GM12878 (cell line): ENCODE data around the gene EPB41L4A. TPM values are rescaled to one million over a fixed set of nuclear protein-coding genes. Genes with fewer than 3 reads are reported as not detected.

ENCODE experiments used
- ATAC-seq: fragments of 200-7000 bp; cut with Tn5 transposase; 3 replicates; pipeline ENCODE4 v1.9.1; 2020; ENCODE audit warnings: mild to moderate bottlenecking, moderate library complexity
- BruUV-seq: library from RNA; stranded (reverse); fragments of 400-500 nt; replicated peaks from 2 replicates; lab custom pipeline; 2021; lab: Mats Ljungman, UMichigan
- CTCF ChIA-PET: fragments of 300-600 bp; sonication (Branson Sonifier 250); formaldehyde crosslinking; extraction: SDS; loops from one replicate; lab custom pipeline; 2021; ENCODE audit warnings: inconsistent platforms; lab: Yijun Ruan, JAX
- POLR2A ChIA-PET: fragments of 350-600 bp; formaldehyde crosslinking; extraction: SDS; loops from one replicate; lab custom pipeline; 2021; ENCODE audit warnings: inconsistent platforms; lab: Charles Lee
- RAD21 ChIA-PET: fragments of 300-600 bp; sonication (Branson Sonifier 250); formaldehyde crosslinking; loops from one replicate; lab custom pipeline; 2023; ENCODE audit warnings: antibody characterized with exemption; ENCODE audit not compliant: unreplicated experiment; lab: Charles Lee
- SMC1A ChIA-PET: fragments of 300-600 bp; sonication (Branson Sonifier 250); formaldehyde crosslinking; loops from one replicate; lab custom pipeline; 2023; ENCODE audit not compliant: unreplicated experiment, uncharacterized antibody; lab: Charles Lee
- DNase-seq: peaks from one replicate; pipeline ENCODE4 v3.0.0-alpha.2; 2011; ENCODE audit warnings: low read depth, low spot score
- FAIRE-seq: peaks from 3 replicates; lab custom pipeline; 2011; peaks lifted over from hg19 to GRCh38; lab: Jason Lieb, UNC
- H2AFZ ChIP-seq: 2 replicates; pipeline ENCODE4 v1.6.0; 2011; ENCODE audit warnings: low read depth, low read length, control low read depth; ENCODE audit not compliant: control insufficient read depth
- H3K27ac ChIP-seq: 2 replicates; pipeline ENCODE4 v1.5.1; 2011; ENCODE audit warnings: control low read depth; ENCODE audit not compliant: control insufficient read depth, insufficient read depth
- H3K27me3 ChIP-seq, 2 experiments: replicated peaks in 1 of 2; 2 replicates each; pipeline versions ENCODE4 v1.6.0 to v1.6.1; 2011; ENCODE audit warnings: low read length in 1 of 2; ENCODE audit not compliant: control insufficient read depth in 2 of 2, insufficient read depth in 2 of 2
- H3K36me3 ChIP-seq, 2 experiments: 2 replicates each; pipeline ENCODE4 v1.5.1; 2011; ENCODE audit warnings: low read length in 1 of 2; ENCODE audit not compliant: control insufficient read depth in 2 of 2, insufficient read depth in 2 of 2
- H3K4me1 ChIP-seq: 2 replicates; pipeline ENCODE4 v1.6.1; 2011; ENCODE audit warnings: mild to moderate bottlenecking, low read length, moderate library complexity, mixed read lengths; ENCODE audit not compliant: control insufficient read depth, insufficient read depth
- H3K4me2 ChIP-seq: 2 replicates; pipeline ENCODE4 v1.6.0; 2011; ENCODE audit warnings: control low read depth; ENCODE audit not compliant: control insufficient read depth, insufficient read depth
- H3K4me3 ChIP-seq: fragments of 200-600 bp; sonication (generic); 2 replicates; pipeline ENCODE4 v1.5.1; 2016
- H3K79me2 ChIP-seq: 2 replicates; pipeline ENCODE4 v1.6.0; 2011; ENCODE audit warnings: low read length; ENCODE audit not compliant: control insufficient read depth, insufficient read depth
- H3K9ac ChIP-seq: 2 replicates; pipeline ENCODE4 v1.8.0; 2011; ENCODE audit warnings: low read length, control low read depth, mixed read lengths; ENCODE audit not compliant: control insufficient read depth, insufficient read depth
- H3K9me3 ChIP-seq: replicated peaks from 3 replicates; pipeline ENCODE4 v1.5.1; 2011; ENCODE audit warnings: mild to moderate bottlenecking, low read length; ENCODE audit not compliant: control insufficient read depth, insufficient read depth
- H4K20me1 ChIP-seq: 2 replicates; pipeline ENCODE4 v1.6.0; 2011; ENCODE audit not compliant: control insufficient read depth, insufficient read depth
- ELK1 ChIP-seq: IDR thresholded peaks from 2 replicates; pipeline ENCODE4 v1.6.1; 2012; ENCODE audit warnings: low read depth, low read length, improper control_type of control experiment
- GABPA ChIP-seq: IDR thresholded peaks from 2 replicates; pipeline ENCODE4 v1.6.1; 2014; ENCODE audit warnings: antibody characterized with exemption, low read depth, mild to moderate bottlenecking, inconsistent platforms
- GATAD2B ChIP-seq: fragments of 450-650 bp; conservative IDR thresholded peaks from 2 replicates; pipeline ENCODE4 v1.6.1; 2017; ENCODE audit warnings: low read depth, mild to moderate bottlenecking, moderate library complexity
- HDAC2 ChIP-seq: fragments of 200-600 bp; sonication (generic); IDR thresholded peaks from 2 replicates; pipeline ENCODE4 v1.6.1; 2017
- MEF2B ChIP-seq: fragments of 450-650 bp; IDR thresholded peaks from 2 replicates; pipeline ENCODE4 v1.6.1; 2018; ENCODE audit warnings: mild to moderate bottlenecking, moderate library complexity; ENCODE audit not compliant: partially characterized antibody, poor library complexity, severe bottlenecking
- PAX5 ChIP-seq: IDR thresholded peaks from 2 replicates; pipeline ENCODE4 v1.6.1; 2011; ENCODE audit warnings: low read depth, low read length, borderline replicate concordance
- USF2 ChIP-seq: IDR thresholded peaks from 2 replicates; pipeline ENCODE4 v1.6.1; 2011; ENCODE audit warnings: low read depth, low read length, improper control_type of control experiment, borderline replicate concordance
- WRNIP1 ChIP-seq: IDR thresholded peaks from 2 replicates; pipeline ENCODE4 v1.6.1; 2011; ENCODE audit warnings: low read depth, low read length, improper control_type of control experiment, borderline replicate concordance
- YY1 ChIP-seq: IDR thresholded peaks from 2 replicates; pipeline ENCODE4 v1.6.1; 2011; ENCODE audit warnings: low read depth, mild to moderate bottlenecking, low read length
- ZNF217 ChIP-seq: fragments of 450-650 bp; IDR thresholded peaks from 2 replicates; pipeline ENCODE4 v1.6.1; 2017; ENCODE audit warnings: antibody characterized with exemption, mild to moderate bottlenecking
- ZNF622 ChIP-seq: fragments of 450-650 bp; IDR thresholded peaks from 2 replicates; pipeline ENCODE4 v1.6.1; 2017; ENCODE audit warnings: mild to moderate bottlenecking, inconsistent platforms
- ZNF687 ChIP-seq: fragments of 450-650 bp; IDR thresholded peaks from 2 replicates; pipeline ENCODE4 v1.6.1; 2017; ENCODE audit warnings: mild to moderate bottlenecking, moderate library complexity
- WGBS: methylation state at CpG from one replicate; pipeline ENCODE4 v1.1.6; 2016; ENCODE audit warnings: low lambda C conversion rate; ENCODE audit not compliant: insufficient replicate concordance, insufficient coverage; ENCODE audit errors: missing lambda C conversion rate; 5-methylcytosine and 5-hydroxymethylcytosine counted together
- in situ Hi-C: fragments of 300-500 bp; cut with MboI; formaldehyde crosslinking; loops from 9 replicates; pipeline ENCODE4 v1.14.3; 2018; ENCODE audit warnings: mixed read lengths
- intact Hi-C: fragments of 100-400 bp; cut with micrococcal nuclease; formaldehyde crosslinking; loops from one replicate; pipeline ENCODE4 v1.14.2; 2022; ENCODE audit not compliant: unreplicated experiment
- polyA plus RNA-seq, 11 experiments: library from polyadenylated mRNA; depleted of rRNA in 4 of 11; unstranded in 6 of 11; stranded (reverse) in 5 of 11; fragments of >200 nt; fragmentation: Nextera tagmentation in 4 of 11; fragmentation: Illumina TruSeq in 1 of 11; extraction: Ambion mirVana in 4 of 11; extraction: Trizol in 1 of 11; gene quantifications; 1 replicate in 1 of 11; 2 replicates in 10 of 11; pipeline versions ENCODE4 v1.2.1 to v1.2.3, GENCODE V29; 2011 to 2016; ENCODE audit warnings: inconsistent platforms in 2 of 11, missing spikeins in 2 of 11, low read depth in 1 of 11
- total RNA-seq, 4 experiments: library from RNA; depleted of rRNA in 3 of 4; stranded (reverse); fragments of >200 nt in 3 of 4; fragmentation: Illumina TruSeq in 1 of 4; extraction: Trizol in 1 of 4; gene quantifications; 2 replicates each; pipeline versions ENCODE4 v1.2.1 to v1.2.3, GENCODE V29; 2013 to 2021
- TF ChIP-seq, protein P1 (sequence below): fragments of 450-650 bp; formaldehyde crosslinking; IDR thresholded peaks from 2 replicates; pipeline ENCODE4 v1.5.0; 2022; ENCODE audit warnings: mild to moderate bottlenecking, missing genetic modification characterization

EPB41L4A gene
- total and polyA plus RNA-seq, 10 of the 15 experiments (the other 5 are each of a cell fraction or from before 2014, with no cell fraction given) = 0.10 to 0.67 (median 0.30) TPM

GRCh38 chr5:112196584-112196983, 222.5 kb downstream of the EPB41L4A start (continued):
- TF ChIP-seq ZNF687 = no peak
- TF ChIP-seq WRNIP1 = no peak
- TF ChIP-seq, all 136 proteins: peak for 0

DNA sequence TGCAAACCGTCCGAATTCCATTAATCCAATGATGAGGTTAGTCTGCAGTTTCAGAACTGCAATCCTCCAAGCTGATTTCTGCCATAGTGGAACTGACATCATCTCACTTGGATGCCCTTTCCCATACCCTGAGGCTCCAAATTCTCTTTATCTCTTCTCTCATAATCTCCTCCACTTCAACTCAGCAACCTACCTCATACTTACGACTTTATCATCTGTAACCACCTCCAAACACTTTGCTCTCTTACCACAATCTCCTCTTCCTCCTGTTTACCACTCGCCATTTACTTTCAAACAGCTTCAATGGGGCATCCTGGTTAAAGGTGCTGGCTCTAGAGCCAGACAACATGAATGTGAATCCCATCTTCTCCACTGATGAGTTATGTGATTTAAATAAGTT, 223.2 kb downstream of the EPB41L4A start:
- Histone ChIP-seq H2AFZ (no peak overlapping the region), H3K4me1 (no peaks in the 10 kb centered on the region), H3K9me3 (no peaks in the 10 kb centered on the region), H4K20me1 (no peaks in the 10 kb centered on the region), H3K9ac (no peak overlapping the region), H3K36me3 (no peaks in the 10 kb centered on the region), H3K27ac (no peak overlapping the region), H3K4me3 (no peak overlapping the region), H3K27me3 (no peaks in the 10 kb centered on the region), H3K4me2 (no peak overlapping the region), H3K79me2 (no peaks in the 10 kb centered on the region)
- DNase-seq = no peak
- WGBS = 50% methylated on average over 4 of the region's 4 CpGs
- ChIA-PET CTCF (interaction anchor here (1.2 to 2.0 kb wide), 2 partner anchors 12 to 21 kb away, joined by 3 to 6 read pairs; no protein-coding TSS in a partner anchor), POLR2A (no interaction called here), RAD21 (no interaction called here), SMC1A (interaction anchor here (0.6 to 0.7 kb wide), 2 partner anchors 9 to 576 kb away, joined by 3 read pairs; no protein-coding TSS in a partner anchor)
- intact Hi-C loops (no loop called here), in situ Hi-C loops (no loop called here)
- no peak for FAIRE-seq
- ATAC-seq = no peak
- no TSS peak for BruUV-seq
- TF ChIP-seq YY1 (no peak), ZNF217 (no peak), GATAD2B (no peak), PAX5 (no peak), ZNF622 (no peak), ELK1 (no peak), HDAC2 (no peak), MEF2B (no peak), USF2 (no peak), GABPA (no peak)
- TF ChIP-seq, protein P1, sequence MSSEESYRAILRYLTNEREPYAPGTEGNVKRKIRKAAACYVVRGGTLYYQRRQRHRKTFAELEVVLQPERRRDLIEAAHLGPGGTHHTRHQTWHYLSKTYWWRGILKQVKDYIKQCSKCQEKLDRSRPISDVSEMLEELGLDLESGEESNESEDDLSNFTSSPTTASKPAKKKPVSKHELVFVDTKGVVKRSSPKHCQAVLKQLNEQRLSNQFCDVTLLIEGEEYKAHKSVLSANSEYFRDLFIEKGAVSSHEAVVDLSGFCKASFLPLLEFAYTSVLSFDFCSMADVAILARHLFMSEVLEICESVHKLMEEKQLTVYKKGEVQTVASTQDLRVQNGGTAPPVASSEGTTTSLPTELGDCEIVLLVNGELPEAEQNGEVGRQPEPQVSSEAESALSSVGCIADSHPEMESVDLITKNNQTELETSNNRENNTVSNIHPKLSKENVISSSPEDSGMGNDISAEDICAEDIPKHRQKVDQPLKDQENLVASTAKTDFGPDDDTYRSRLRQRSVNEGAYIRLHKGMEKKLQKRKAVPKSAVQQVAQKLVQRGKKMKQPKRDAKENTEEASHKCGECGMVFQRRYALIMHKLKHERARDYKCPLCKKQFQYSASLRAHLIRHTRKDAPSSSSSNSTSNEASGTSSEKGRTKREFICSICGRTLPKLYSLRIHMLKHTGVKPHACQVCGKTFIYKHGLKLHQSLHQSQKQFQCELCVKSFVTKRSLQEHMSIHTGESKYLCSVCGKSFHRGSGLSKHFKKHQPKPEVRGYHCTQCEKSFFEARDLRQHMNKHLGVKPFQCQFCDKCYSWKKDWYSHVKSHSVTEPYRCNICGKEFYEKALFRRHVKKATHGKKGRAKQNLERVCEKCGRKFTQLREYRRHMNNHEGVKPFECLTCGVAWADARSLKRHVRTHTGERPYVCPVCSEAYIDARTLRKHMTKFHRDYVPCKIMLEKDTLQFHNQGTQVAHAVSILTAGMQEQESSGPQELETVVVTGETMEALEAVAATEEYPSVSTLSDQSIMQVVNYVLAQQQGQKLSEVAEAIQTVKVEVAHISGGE = no peak
